HG03135 (cell line): ENCODE data around the gene MSH6.
A peak's percentile ranks its signal among the peaks of the same experiment; 100 is the strongest.

ENCODE experiments used
- ATAC-seq: cut with Tn5 transposase; IDR thresholded peaks from one replicate; pipeline ENCODE4 v1.9.1; 2021; ENCODE audit warnings: mild to moderate bottlenecking, moderate library complexity; ENCODE audit not compliant: unreplicated experiment

Gene MSH6

GRCh38 chr2:47782671-47783485 lies at the start of gene MSH6:
MSH6 (plus strand) TSS chr2:47783145; CDS start chr2:47783234, 89 bp downstream.
- ATAC-seq, result peak; percentile 74

GRCh38 chr2:47735136-47735869 lies 47.6 kb upstream of the MSH6 start:
- no peak for ATAC-seq

GRCh38 chr2:47735912-47736311 lies 47.0 kb upstream of the MSH6 start:
- ATAC-seq, result peak; percentile 64

- no peak for ATAC-seq
These were observed 45.6 kb upstream of the MSH6 start for GRCh38 chr2:47737191-47737975.

GRCh38 chr2:47738331-47738730 lies 44.6 kb upstream of the MSH6 start:
- ATAC-seq, result no peak

GRCh38 chr2:47741101-47741500 lies 41.8 kb upstream of the MSH6 start:
- no peak for ATAC-seq

- ATAC-seq, result no peak
These were observed 41.3 kb upstream of the MSH6 start for GRCh38 chr2:47741637-47742036.

GRCh38 chr2:47744074-47744473 lies 38.9 kb upstream of the MSH6 start:
- ATAC-seq, result no peak

GRCh38 chr2:47747878-47748277 lies 35.1 kb upstream of the MSH6 start:
- no peak for ATAC-seq

GRCh38 chr2:47751856-47752414 lies 31.0 kb upstream of the MSH6 start:
- ATAC-seq, result peak; percentile 40

- ATAC-seq, result no peak
These were observed 15.5 kb upstream of the MSH6 start for GRCh38 chr2:47767497-47767844.

- no peak for ATAC-seq
These were observed 14.9 kb upstream of the MSH6 start for GRCh38 chr2:47767880-47768609.

- ATAC-seq, result no peak
These were observed 13.6 kb upstream of the MSH6 start for GRCh38 chr2:47769318-47769717.

- ATAC-seq, result no peak
These were observed 11.7 kb upstream of the MSH6 start for GRCh38 chr2:47771211-47771610.

- no peak for ATAC-seq
These were observed 10.6 kb upstream of the MSH6 start for GRCh38 chr2:47772343-47772742.

- ATAC-seq, result no peak
These were observed 8.4 kb upstream of the MSH6 start for GRCh38 chr2:47774567-47774966.

- no peak for ATAC-seq
These were observed 5.5 kb upstream of the MSH6 start for GRCh38 chr2:47777277-47777937.

- ATAC-seq, result no peak
These were observed 4.1 kb upstream of the MSH6 start for GRCh38 chr2:47778698-47779425.

- no peak for ATAC-seq
These were observed 3.5 kb upstream of the MSH6 start for GRCh38 chr2:47779426-47779790.

GRCh38 chr2:47782381-47782670 lies 619 bp upstream of the MSH6 start:
- no peak for ATAC-seq
